GM12878 (cell line): ENCODE measurements around the gene SMG6. TPM values are rescaled to one million over a fixed set of nuclear protein-coding genes. Genes with fewer than 3 reads are reported as not detected.

Experiments used
- ATAC-seq: fragments of 200-7000 bp; cut with Tn5 transposase; 3 replicates; pipeline ENCODE4 v1.9.1; 2020; ENCODE audit warnings: mild to moderate bottlenecking, moderate library complexity
- BruUV-seq: library from RNA; stranded (reverse); fragments of 400-500 nt; replicated peaks from 2 replicates; lab custom pipeline; 2021; lab: Mats Ljungman, UMichigan
- CTCF ChIA-PET: fragments of 300-600 bp; sonication (Branson Sonifier 250); formaldehyde crosslinking; extraction: SDS; loops from one replicate; lab custom pipeline; 2021; ENCODE audit warnings: inconsistent platforms; lab: Yijun Ruan, JAX
- POLR2A ChIA-PET: fragments of 350-600 bp; formaldehyde crosslinking; extraction: SDS; loops from one replicate; lab custom pipeline; 2021; ENCODE audit warnings: inconsistent platforms; lab: Charles Lee
- RAD21 ChIA-PET: fragments of 300-600 bp; sonication (Branson Sonifier 250); formaldehyde crosslinking; loops from one replicate; lab custom pipeline; 2023; ENCODE audit warnings: antibody characterized with exemption; ENCODE audit not compliant: unreplicated experiment; lab: Charles Lee
- SMC1A ChIA-PET: fragments of 300-600 bp; sonication (Branson Sonifier 250); formaldehyde crosslinking; loops from one replicate; lab custom pipeline; 2023; ENCODE audit not compliant: unreplicated experiment, uncharacterized antibody; lab: Charles Lee
- DNase-seq: peaks from one replicate; pipeline ENCODE4 v3.0.0-alpha.2; 2011; ENCODE audit warnings: low read depth, low spot score
- FAIRE-seq: peaks from 3 replicates; lab custom pipeline; 2011; peaks lifted over from hg19 to GRCh38; lab: Jason Lieb, UNC
- H2AFZ ChIP-seq: 2 replicates; pipeline ENCODE4 v1.6.0; 2011; ENCODE audit warnings: low read depth, low read length, control low read depth; ENCODE audit not compliant: control insufficient read depth
- H3K27ac ChIP-seq: 2 replicates; pipeline ENCODE4 v1.5.1; 2011; ENCODE audit warnings: control low read depth; ENCODE audit not compliant: control insufficient read depth, insufficient read depth
- H3K27me3 ChIP-seq, 2 experiments: replicated peaks in 1 of 2; 2 replicates each; pipeline versions ENCODE4 v1.6.0 to v1.6.1; 2011; ENCODE audit warnings: low read length in 1 of 2; ENCODE audit not compliant: control insufficient read depth in 2 of 2, insufficient read depth in 2 of 2
- H3K36me3 ChIP-seq, 2 experiments: 2 replicates each; pipeline ENCODE4 v1.5.1; 2011; ENCODE audit warnings: low read length in 1 of 2; ENCODE audit not compliant: control insufficient read depth in 2 of 2, insufficient read depth in 2 of 2
- H3K4me1 ChIP-seq: 2 replicates; pipeline ENCODE4 v1.6.1; 2011; ENCODE audit warnings: mild to moderate bottlenecking, low read length, moderate library complexity, mixed read lengths; ENCODE audit not compliant: control insufficient read depth, insufficient read depth
- H3K4me2 ChIP-seq: 2 replicates; pipeline ENCODE4 v1.6.0; 2011; ENCODE audit warnings: control low read depth; ENCODE audit not compliant: control insufficient read depth, insufficient read depth
- H3K4me3 ChIP-seq: fragments of 200-600 bp; sonication (generic); 2 replicates; pipeline ENCODE4 v1.5.1; 2016
- H3K79me2 ChIP-seq: 2 replicates; pipeline ENCODE4 v1.6.0; 2011; ENCODE audit warnings: low read length; ENCODE audit not compliant: control insufficient read depth, insufficient read depth
- H3K9ac ChIP-seq: 2 replicates; pipeline ENCODE4 v1.8.0; 2011; ENCODE audit warnings: low read length, control low read depth, mixed read lengths; ENCODE audit not compliant: control insufficient read depth, insufficient read depth
- H3K9me3 ChIP-seq: replicated peaks from 3 replicates; pipeline ENCODE4 v1.5.1; 2011; ENCODE audit warnings: mild to moderate bottlenecking, low read length; ENCODE audit not compliant: control insufficient read depth, insufficient read depth
- H4K20me1 ChIP-seq: 2 replicates; pipeline ENCODE4 v1.6.0; 2011; ENCODE audit not compliant: control insufficient read depth, insufficient read depth
- ATF3 ChIP-seq: IDR thresholded peaks from 2 replicates; pipeline ENCODE4 v1.6.1; 2011; ENCODE audit warnings: low read depth, mild to moderate bottlenecking, low read length, moderate library complexity, borderline replicate concordance; ENCODE audit errors: extremely low read depth
- CHD1 ChIP-seq: IDR thresholded peaks from 2 replicates; pipeline ENCODE4 v1.6.1; 2012; ENCODE audit warnings: low read depth, low read length, improper control_type of control experiment
- JUND ChIP-seq: IDR thresholded peaks from 2 replicates; pipeline ENCODE4 v1.6.1; 2012; ENCODE audit warnings: low read depth, mild to moderate bottlenecking, low read length, improper control_type of control experiment, moderate library complexity
- LARP7 ChIP-seq: fragments of 450-650 bp; IDR thresholded peaks from 2 replicates; pipeline ENCODE4 v1.6.1; 2017; ENCODE audit warnings: mild to moderate bottlenecking
- MEF2B ChIP-seq: fragments of 450-650 bp; IDR thresholded peaks from 2 replicates; pipeline ENCODE4 v1.6.1; 2018; ENCODE audit warnings: mild to moderate bottlenecking, moderate library complexity; ENCODE audit not compliant: partially characterized antibody, poor library complexity, severe bottlenecking
- NBN ChIP-seq: fragments of 450-650 bp; IDR thresholded peaks from 2 replicates; pipeline ENCODE4 v1.6.1; 2016
- NR2F1 ChIP-seq: fragments of 450-650 bp; conservative IDR thresholded peaks from 2 replicates; pipeline ENCODE4 v1.6.1; 2017; ENCODE audit warnings: mild to moderate bottlenecking
- SMAD5 ChIP-seq: IDR thresholded peaks from 2 replicates; pipeline ENCODE4 v1.6.1; 2016; ENCODE audit warnings: antibody characterized with exemption, low read depth
- SPI1 ChIP-seq: IDR thresholded peaks from 2 replicates; pipeline ENCODE4 v1.6.1; 2011; ENCODE audit warnings: low read depth, mild to moderate bottlenecking, low read length, moderate library complexity, borderline replicate concordance; ENCODE audit not compliant: insufficient read depth
- STAT1 ChIP-seq: fragments of 450-650 bp; conservative IDR thresholded peaks from 2 replicates; pipeline ENCODE4 v1.6.1; 2014; ENCODE audit warnings: antibody characterized with exemption, mild to moderate bottlenecking
- ZSCAN29 ChIP-seq: fragments of 450-650 bp; IDR thresholded peaks from 2 replicates; pipeline ENCODE4 v1.6.1; 2017; ENCODE audit warnings: mild to moderate bottlenecking, moderate library complexity
- WGBS: methylation state at CpG from one replicate; pipeline ENCODE4 v1.1.6; 2016; ENCODE audit warnings: low lambda C conversion rate; ENCODE audit not compliant: insufficient replicate concordance, insufficient coverage; ENCODE audit errors: missing lambda C conversion rate; 5-methylcytosine and 5-hydroxymethylcytosine counted together
- in situ Hi-C: fragments of 300-500 bp; cut with MboI; formaldehyde crosslinking; loops from 9 replicates; pipeline ENCODE4 v1.14.3; 2018; ENCODE audit warnings: mixed read lengths
- intact Hi-C: fragments of 100-400 bp; cut with micrococcal nuclease; formaldehyde crosslinking; loops from one replicate; pipeline ENCODE4 v1.14.2; 2022; ENCODE audit not compliant: unreplicated experiment
- polyA plus RNA-seq, 11 experiments: library from polyadenylated mRNA; depleted of rRNA in 4 of 11; unstranded in 6 of 11; stranded (reverse) in 5 of 11; fragments of >200 nt; fragmentation: Nextera tagmentation in 4 of 11; fragmentation: Illumina TruSeq in 1 of 11; extraction: Ambion mirVana in 4 of 11; extraction: Trizol in 1 of 11; gene quantifications; 1 replicate in 1 of 11; 2 replicates in 10 of 11; pipeline versions ENCODE4 v1.2.1 to v1.2.3, GENCODE V29; 2011 to 2016; ENCODE audit warnings: inconsistent platforms in 2 of 11, missing spikeins in 2 of 11, low read depth in 1 of 11
- total RNA-seq, 4 experiments: library from RNA; depleted of rRNA in 3 of 4; stranded (reverse); fragments of >200 nt in 3 of 4; fragmentation: Illumina TruSeq in 1 of 4; extraction: Trizol in 1 of 4; gene quantifications; 2 replicates each; pipeline versions ENCODE4 v1.2.1 to v1.2.3, GENCODE V29; 2013 to 2021
- TF ChIP-seq, protein P1 (sequence below): fragments of 450-650 bp; conservative IDR thresholded peaks from 2 replicates; pipeline ENCODE4 v1.6.1; 2017; ENCODE audit warnings: mild to moderate bottlenecking, moderate library complexity
- TF ChIP-seq, protein P2 (sequence below): fragments of 150-350 bp; IDR thresholded peaks from 2 replicates; pipeline ENCODE4 v1.6.1; 2014; ENCODE audit warnings: mild to moderate bottlenecking, low read depth, low read length
- TF ChIP-seq, protein P3 (sequence below): fragments of 450-650 bp; IDR thresholded peaks from 2 replicates; pipeline ENCODE4 v1.6.1; 2018; ENCODE audit warnings: borderline replicate concordance, mild to moderate bottlenecking; ENCODE audit not compliant: partially characterized antibody

Gene SMG6
- total and polyA plus RNA-seq, 10 of the 15 experiments (the other 5 are each of a cell fraction or from before 2014, with no cell fraction given), result 0.58 to 28.7 (median 15.7) TPM

GRCh38 chr17:2174468-2175293 lies 128.9 kb downstream of the SMG6 start:
- peaks cover 2% of the 10 kb centered on the region; the same call in 1 of the 2 replicates for H3K4me1 ChIP-seq
- no TSS peak for BruUV-seq
- H3K4me3 ChIP-seq, result no peak overlapping the region
- H3K27ac ChIP-seq, result no peak overlapping the region
- DNase-seq, result no peak
- H3K9me3 ChIP-seq, result no peaks in the 10 kb centered on the region
- no peak for FAIRE-seq
- no peak for ATAC-seq
- intact Hi-C loops, result no loop called here
- POLR2A ChIA-PET, result no interaction called here
- H3K36me3 ChIP-seq, result peaks cover 22 to 24% of the 10 kb centered on the region in 2 experiments
- WGBS, result 91% methylated on average over 24 of the region's 24 CpGs
- no peak overlapping the region for H3K9ac ChIP-seq
- no peaks in the 10 kb centered on the region for H3K27me3 ChIP-seq
- H3K79me2 ChIP-seq, result no peaks in the 10 kb centered on the region
- in situ Hi-C loops, result no loop called here
- RAD21 ChIA-PET, result interaction anchor here (2.4 kb wide), 1 partner anchor 70 kb away, joined by 7 read pairs; no protein-coding TSS in a partner anchor
- SMC1A ChIA-PET, result interaction anchor here (1.0 to 1.6 kb wide), 2 partner anchors 35 to 70 kb away, joined by 3 to 4 read pairs; no protein-coding TSS in a partner anchor
- no peak for TF ChIP-seq CHD1
- no peak for TF ChIP-seq ATF3
- no peak for TF ChIP-seq NBN
- TF ChIP-seq, protein P1, sequence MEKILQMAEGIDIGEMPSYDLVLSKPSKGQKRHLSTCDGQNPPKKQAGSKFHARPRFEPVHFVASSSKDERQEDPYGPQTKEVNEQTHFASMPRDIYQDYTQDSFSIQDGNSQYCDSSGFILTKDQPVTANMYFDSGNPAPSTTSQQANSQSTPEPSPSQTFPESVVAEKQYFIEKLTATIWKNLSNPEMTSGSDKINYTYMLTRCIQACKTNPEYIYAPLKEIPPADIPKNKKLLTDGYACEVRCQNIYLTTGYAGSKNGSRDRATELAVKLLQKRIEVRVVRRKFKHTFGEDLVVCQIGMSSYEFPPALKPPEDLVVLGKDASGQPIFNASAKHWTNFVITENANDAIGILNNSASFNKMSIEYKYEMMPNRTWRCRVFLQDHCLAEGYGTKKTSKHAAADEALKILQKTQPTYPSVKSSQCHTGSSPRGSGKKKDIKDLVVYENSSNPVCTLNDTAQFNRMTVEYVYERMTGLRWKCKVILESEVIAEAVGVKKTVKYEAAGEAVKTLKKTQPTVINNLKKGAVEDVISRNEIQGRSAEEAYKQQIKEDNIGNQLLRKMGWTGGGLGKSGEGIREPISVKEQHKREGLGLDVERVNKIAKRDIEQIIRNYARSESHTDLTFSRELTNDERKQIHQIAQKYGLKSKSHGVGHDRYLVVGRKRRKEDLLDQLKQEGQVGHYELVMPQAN, result no peak
- TF ChIP-seq ZSCAN29, result no peak
- TF ChIP-seq, protein P2, sequence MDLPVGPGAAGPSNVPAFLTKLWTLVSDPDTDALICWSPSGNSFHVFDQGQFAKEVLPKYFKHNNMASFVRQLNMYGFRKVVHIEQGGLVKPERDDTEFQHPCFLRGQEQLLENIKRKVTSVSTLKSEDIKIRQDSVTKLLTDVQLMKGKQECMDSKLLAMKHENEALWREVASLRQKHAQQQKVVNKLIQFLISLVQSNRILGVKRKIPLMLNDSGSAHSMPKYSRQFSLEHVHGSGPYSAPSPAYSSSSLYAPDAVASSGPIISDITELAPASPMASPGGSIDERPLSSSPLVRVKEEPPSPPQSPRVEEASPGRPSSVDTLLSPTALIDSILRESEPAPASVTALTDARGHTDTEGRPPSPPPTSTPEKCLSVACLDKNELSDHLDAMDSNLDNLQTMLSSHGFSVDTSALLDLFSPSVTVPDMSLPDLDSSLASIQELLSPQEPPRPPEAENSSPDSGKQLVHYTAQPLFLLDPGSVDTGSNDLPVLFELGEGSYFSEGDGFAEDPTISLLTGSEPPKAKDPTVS, result no peak
- no peak for TF ChIP-seq SPI1
- TF ChIP-seq, protein P3, sequence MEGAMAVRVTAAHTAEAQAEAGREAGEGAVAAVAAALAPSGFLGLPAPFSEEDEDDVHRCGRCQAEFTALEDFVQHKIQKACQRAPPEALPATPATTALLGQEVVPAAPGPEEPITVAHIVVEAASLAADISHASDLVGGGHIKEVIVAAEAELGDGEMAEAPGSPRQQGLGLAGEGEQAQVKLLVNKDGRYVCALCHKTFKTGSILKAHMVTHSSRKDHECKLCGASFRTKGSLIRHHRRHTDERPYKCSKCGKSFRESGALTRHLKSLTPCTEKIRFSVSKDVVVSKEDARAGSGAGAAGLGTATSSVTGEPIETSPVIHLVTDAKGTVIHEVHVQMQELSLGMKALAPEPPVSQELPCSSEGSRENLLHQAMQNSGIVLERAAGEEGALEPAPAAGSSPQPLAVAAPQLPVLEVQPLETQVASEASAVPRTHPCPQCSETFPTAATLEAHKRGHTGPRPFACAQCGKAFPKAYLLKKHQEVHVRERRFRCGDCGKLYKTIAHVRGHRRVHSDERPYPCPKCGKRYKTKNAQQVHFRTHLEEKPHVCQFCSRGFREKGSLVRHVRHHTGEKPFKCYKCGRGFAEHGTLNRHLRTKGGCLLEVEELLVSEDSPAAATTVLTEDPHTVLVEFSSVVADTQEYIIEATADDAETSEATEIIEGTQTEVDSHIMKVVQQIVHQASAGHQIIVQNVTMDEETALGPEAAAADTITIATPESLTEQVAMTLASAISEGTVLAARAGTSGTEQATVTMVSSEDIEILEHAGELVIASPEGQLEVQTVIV, result no peak
- no peak for TF ChIP-seq SMAD5
- no peak for TF ChIP-seq JUND
- no peak for TF ChIP-seq NR2F1
- TF ChIP-seq MEF2B, result no peak
- no peak for TF ChIP-seq LARP7
- no peak for TF ChIP-seq STAT1
- H3K4me2 ChIP-seq, result no peak overlapping the region
- CTCF ChIA-PET, result interaction anchor here (0.7 to 4.8 kb wide), 3 partner anchors 70 to 112 kb away, joined by 3 to 23 read pairs (median 7); no protein-coding TSS in a partner anchor
- H4K20me1 ChIP-seq, result no peaks in the 10 kb centered on the region
- no peak overlapping the region for H2AFZ ChIP-seq
